Lung (tissue), 12 donors: ENCODE data around the gene PSME2. TPM values are rescaled to one million over a fixed set of nuclear protein-coding genes. Genes with fewer than 3 reads are reported as not detected.
A peak's percentile ranks its signal among the peaks of the same experiment; 100 is the strongest.

Experiments
- ATAC-seq: fragments of 200-7000 bp; cut with Tn5 transposase; one replicate; pipeline ENCODE4 v1.9.1; 2020; ENCODE audit warnings: moderate number of reproducible peaks; ENCODE audit not compliant: insufficient read depth, low FRiP score
- DNase-seq, 3 donors: peaks; one replicate each; pipeline ENCODE4 v3.0.0-alpha.2; 2013 to 2017
- H3K27ac ChIP-seq, 2 donors: one replicate each; pipeline ENCODE4 v1.5.1; 2013; ENCODE audit warnings: mild to moderate bottlenecking in 2 of 2, moderate library complexity in 2 of 2, control low read depth in 1 of 2, inconsistent platforms in 1 of 2, low read depth in 1 of 2, low read length in 1 of 2
- H3K27me3 ChIP-seq, 3 donors: one replicate each; pipeline ENCODE4 v1.5.1; 2013; ENCODE audit warnings: low read length in 2 of 3; ENCODE audit not compliant: control insufficient read depth in 3 of 3, insufficient read depth in 3 of 3
- H3K36me3 ChIP-seq, 4 donors: one replicate each; pipeline ENCODE4 v1.5.1; 2013; ENCODE audit warnings: low read length in 4 of 4, mild to moderate bottlenecking in 1 of 4, moderate library complexity in 1 of 4; ENCODE audit not compliant: control insufficient read depth in 4 of 4, insufficient read depth in 4 of 4
- H3K4me1 ChIP-seq, 5 donors: one replicate each; pipeline ENCODE4 v1.5.1; 2013; ENCODE audit warnings: low read length in 5 of 5, mild to moderate bottlenecking in 2 of 5, moderate library complexity in 1 of 5; ENCODE audit not compliant: control insufficient read depth in 5 of 5, insufficient read depth in 5 of 5
- H3K4me3 ChIP-seq: one replicate; pipeline ENCODE4 v1.5.1; 2013; ENCODE audit warnings: mild to moderate bottlenecking, control low read depth, moderate library complexity
- H3K9ac ChIP-seq, 2 donors: one replicate each; pipeline ENCODE4 v1.5.1; 2013; ENCODE audit warnings: low read length in 2 of 2, control low read depth in 1 of 2; ENCODE audit not compliant: insufficient read depth in 1 of 2
- H3K9me3 ChIP-seq, 4 donors: one replicate each; pipeline ENCODE4 v1.5.1; 2013; ENCODE audit warnings: low read length in 3 of 4, mild to moderate bottlenecking in 1 of 4, moderate library complexity in 1 of 4; ENCODE audit not compliant: control insufficient read depth in 4 of 4, insufficient read depth in 3 of 4
- WGBS, 2 donors: extraction: QIAGEN DNeasy Blood & Tissue Kit; methylation state at CpG; one replicate each; pipeline ENCODE4 v1.1.7; 2013; 5-methylcytosine and 5-hydroxymethylcytosine counted together
- polyA plus RNA-seq, 2 donors: library from polyadenylated mRNA; stranded (reverse); fragments of 200-250 nt; gene quantifications; one replicate each; pipeline ENCODE4 v1.2.1, GENCODE V29; 2013
- total RNA-seq, 2 donors: library from RNA; depleted of rRNA in 1 of 2; stranded (reverse); fragments of >200 nt in 1 of 2; gene quantifications; one replicate each; pipeline ENCODE4 v1.2.1, GENCODE V29; 2014 to 2021
- TF ChIP-seq, protein P1 (sequence below): IDR thresholded peaks from 2 replicates; pipeline ENCODE4 v1.5.1; 2012; ENCODE audit warnings: mild to moderate bottlenecking; ENCODE audit errors: control extremely low read depth, extremely low read depth
- donor health status: control.
- donor health status: control.
- donor health status: Bipolar disorder and iron deficiency.
- donor health status: healthy.
- donor health status: DM: yes; HTN: yes; CAD: no.

Gene PSME2
- total and polyA plus RNA-seq, 4 donors, result 89.1 to 328 (median 230) TPM

DNA sequence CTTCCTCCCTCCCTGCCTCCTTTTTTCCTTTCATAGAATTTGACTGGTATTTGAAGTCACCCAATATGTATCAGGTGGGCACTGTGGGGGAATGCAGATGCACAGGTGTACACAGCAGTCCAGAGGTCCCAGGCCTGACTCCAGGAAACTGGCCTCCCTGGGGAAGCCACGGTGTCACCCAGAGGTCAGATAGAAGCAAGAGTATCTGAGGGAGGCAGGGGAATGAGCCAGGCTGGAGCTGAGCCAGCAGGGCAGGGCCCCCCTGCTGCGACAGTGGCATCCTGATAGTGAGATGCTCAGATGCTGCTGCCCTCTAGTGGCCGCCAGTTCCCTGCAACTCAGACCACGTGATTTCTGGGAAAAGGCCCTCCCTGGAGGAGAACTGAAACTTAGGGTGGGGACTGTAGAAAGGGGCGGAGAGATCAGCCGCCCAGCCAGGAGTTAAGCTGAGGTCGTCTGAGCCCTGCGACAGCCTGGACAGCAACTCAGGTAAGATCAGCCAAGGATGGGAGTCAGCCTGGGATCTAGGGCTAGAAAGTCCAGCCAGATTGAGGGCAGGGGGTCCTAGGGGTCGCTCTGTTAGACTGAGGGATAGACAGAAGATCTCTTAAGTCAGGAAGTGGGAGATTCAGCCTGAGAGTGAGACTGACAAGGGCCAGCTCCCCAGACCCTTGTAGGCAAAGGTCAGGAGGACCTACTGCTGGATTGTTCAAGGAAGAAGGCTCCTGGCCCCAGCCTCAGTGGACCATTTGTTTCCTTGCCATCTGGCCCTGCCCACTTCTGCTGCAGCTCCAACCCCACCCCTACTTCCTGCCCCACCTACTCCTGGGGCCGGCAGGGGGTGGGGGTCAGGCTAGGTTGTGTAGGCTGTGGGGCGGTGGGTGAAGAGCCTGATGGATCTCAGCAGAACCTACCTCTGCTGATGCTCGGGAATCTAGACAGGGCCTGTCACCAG is 14.7 kb upstream of the PSME2 start, which contains the start of gene IRF9:
IRF9 (plus strand) TSS at position 416 of the 955 bp plus-strand sequence. CDS start 880 bp downstream, outside the sequence.
- peak within 1 kb of the TSS; percentile 80 to 94 for H3K27ac ChIP-seq
- peak within 1 kb of the TSS; percentile 60 for H3K4me3 ChIP-seq
- no peaks in the 10 kb centered on the region for H3K9me3 ChIP-seq
- H3K9ac ChIP-seq, result peak within 1 kb of the TSS; percentile 58 to 92
- H3K27me3 ChIP-seq, result no peaks in the 10 kb centered on the region
- peaks cover 20 to 58% (median 45%) of the 10 kb centered on the region in 4 donors for H3K36me3 ChIP-seq
- ATAC-seq (peak; percentile 91), DNase-seq (peak; percentile 96 to 97 (median 97))
- WGBS, 2 donors, result 0% methylated on average over 12 of the region's 12 CpGs
- TF ChIP-seq, protein P1, sequence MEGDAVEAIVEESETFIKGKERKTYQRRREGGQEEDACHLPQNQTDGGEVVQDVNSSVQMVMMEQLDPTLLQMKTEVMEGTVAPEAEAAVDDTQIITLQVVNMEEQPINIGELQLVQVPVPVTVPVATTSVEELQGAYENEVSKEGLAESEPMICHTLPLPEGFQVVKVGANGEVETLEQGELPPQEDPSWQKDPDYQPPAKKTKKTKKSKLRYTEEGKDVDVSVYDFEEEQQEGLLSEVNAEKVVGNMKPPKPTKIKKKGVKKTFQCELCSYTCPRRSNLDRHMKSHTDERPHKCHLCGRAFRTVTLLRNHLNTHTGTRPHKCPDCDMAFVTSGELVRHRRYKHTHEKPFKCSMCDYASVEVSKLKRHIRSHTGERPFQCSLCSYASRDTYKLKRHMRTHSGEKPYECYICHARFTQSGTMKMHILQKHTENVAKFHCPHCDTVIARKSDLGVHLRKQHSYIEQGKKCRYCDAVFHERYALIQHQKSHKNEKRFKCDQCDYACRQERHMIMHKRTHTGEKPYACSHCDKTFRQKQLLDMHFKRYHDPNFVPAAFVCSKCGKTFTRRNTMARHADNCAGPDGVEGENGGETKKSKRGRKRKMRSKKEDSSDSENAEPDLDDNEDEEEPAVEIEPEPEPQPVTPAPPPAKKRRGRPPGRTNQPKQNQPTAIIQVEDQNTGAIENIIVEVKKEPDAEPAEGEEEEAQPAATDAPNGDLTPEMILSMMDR, result peak; percentile 89
- H3K4me1 ChIP-seq, result peaks cover 0 to 15% (median 8%) of the 10 kb centered on the region in 5 donors

DNA sequence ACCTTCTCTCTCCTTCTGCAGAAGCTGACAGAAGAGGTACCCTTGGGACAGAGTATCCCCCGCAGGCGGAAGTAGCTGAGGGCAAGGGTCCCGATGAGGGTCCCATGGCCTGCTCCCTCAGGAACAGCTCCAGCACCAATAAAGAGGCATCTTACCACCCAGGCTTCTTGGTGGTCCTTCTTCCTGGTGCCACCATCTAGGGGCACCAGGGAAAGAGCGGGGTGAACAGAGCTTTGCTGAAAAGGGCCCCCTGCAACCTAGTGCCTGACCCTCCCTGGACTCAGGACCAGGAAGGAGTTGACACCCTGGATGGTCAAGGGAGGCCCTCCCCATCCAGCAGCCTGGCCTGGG is 14.1 kb upstream of the PSME2 start:
- DNase-seq, result no peak
- ATAC-seq, result no peak
- TF ChIP-seq, protein P1, result no peak
- no peaks in the 10 kb centered on the region for H3K27me3 ChIP-seq
- H3K27ac ChIP-seq, result peak overlapping the region; percentile 65 to 69
- peaks cover 0 to 15% (median 8%) of the 10 kb centered on the region in 5 donors for H3K4me1 ChIP-seq
- WGBS, 2 donors, result 96 to 98% methylated on average over 4 of the region's 4 CpGs
- no peaks in the 10 kb centered on the region for H3K9me3 ChIP-seq
- H3K9ac ChIP-seq, result no peak overlapping the region
- peaks cover 25 to 57% (median 42%) of the 10 kb centered on the region in 4 donors for H3K36me3 ChIP-seq
- H3K4me3 ChIP-seq, result no peak overlapping the region

DNA sequence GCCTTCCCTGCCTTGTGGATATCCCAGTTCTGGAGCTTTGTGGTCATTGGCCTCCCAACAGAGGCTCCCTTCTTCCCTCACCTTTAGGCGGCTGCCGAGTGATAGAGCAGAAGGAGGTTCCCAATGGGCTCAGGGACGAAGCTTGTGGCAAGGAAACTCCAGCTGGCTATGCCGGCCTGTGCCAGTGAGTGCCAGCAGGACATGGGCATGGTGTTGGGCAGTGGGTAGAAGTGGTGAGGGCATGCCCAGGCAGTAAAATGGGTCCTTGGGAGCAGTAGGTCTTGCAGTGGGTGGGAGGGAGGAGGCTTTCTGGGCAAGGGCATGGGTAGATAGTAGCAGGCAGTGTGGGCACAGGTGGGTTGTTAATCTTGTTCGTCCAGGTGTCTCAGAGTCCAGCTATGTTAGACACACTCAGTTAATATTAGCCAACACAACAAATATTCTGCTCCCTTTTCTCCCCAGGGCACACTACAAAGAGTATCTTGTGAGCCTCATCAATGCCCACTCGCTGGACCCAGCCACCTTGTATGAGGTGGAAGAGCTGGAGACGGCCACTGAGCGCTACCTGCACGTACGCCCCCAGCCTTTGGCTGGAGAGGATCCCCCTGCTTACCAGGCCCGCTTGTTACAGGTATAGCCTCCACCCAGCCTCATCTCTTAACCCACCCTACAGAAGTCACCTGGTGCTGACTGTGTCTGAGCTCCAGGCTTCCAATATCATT is 13.5 kb upstream of the PSME2 start:
- 91 to 93% methylated on average over 11 of the region's 11 CpGs for WGBS, 2 donors
- ATAC-seq (no peak), DNase-seq (no peak)
- Histone ChIP-seq H3K27ac (peak overlapping the region; percentile 65 to 69), H3K9me3 (no peaks in the 10 kb centered on the region), H3K9ac (no peak overlapping the region), H3K27me3 (no peaks in the 10 kb centered on the region), H3K36me3 (peaks cover 25 to 57% (median 40%) of the 10 kb centered on the region in 4 donors), H3K4me1 (peaks cover 0 to 15% (median 8%) of the 10 kb centered on the region in 5 donors), H3K4me3 (no peak overlapping the region)
- TF ChIP-seq, protein P1, result no peak
